HEK293 (cell line): ENCODE data around the gene NOVA2.
A peak's percentile ranks its signal among the peaks of the same experiment; 100 is the strongest.

ENCODE experiments used
- CTCF ChIA-PET: fragments of 350-600 bp; formaldehyde crosslinking; extraction: SDS; loops from one replicate; lab custom pipeline; 2021; ENCODE audit warnings: antibody characterized with exemption; lab: Yijun Ruan, JAX
- POLR2A ChIA-PET: fragments of 300-600 bp; formaldehyde crosslinking; extraction: SDS; loops from one replicate; lab custom pipeline; 2020; ENCODE audit warnings: antibody characterized with exemption, inconsistent platforms; lab: Yijun Ruan, JAX
- H3K27ac ChIP-seq: fragments of 200-500 bp; sonication (Bioruptor generic); 2 replicates; pipeline ENCODE4 v1.5.1; 2014; ENCODE audit warnings: low read depth, low read length, control low read depth, inconsistent platforms; ENCODE audit errors: extremely low read depth
- H3K36me3 ChIP-seq, 2 experiments: fragments of 200-500 bp in 1 of 2; sonication (Bioruptor generic) in 1 of 2; 1 replicate in 1 of 2; 2 replicates in 1 of 2; pipeline ENCODE4 v1.5.1; 2014 to 2017; ENCODE audit warnings: inconsistent platforms in 2 of 2, low read length in 2 of 2; ENCODE audit not compliant: control insufficient read depth in 2 of 2, insufficient read depth in 1 of 2
- H3K4me1 ChIP-seq: fragments of 200-500 bp; sonication (Bioruptor generic); 2 replicates; pipeline ENCODE4 v1.5.1; 2014; ENCODE audit warnings: mild to moderate bottlenecking, low read length, inconsistent platforms; ENCODE audit not compliant: control insufficient read depth, insufficient read depth
- H3K4me3 ChIP-seq: 2 replicates; pipeline ENCODE4 v1.5.1; 2011; ENCODE audit warnings: low read depth, mild to moderate bottlenecking, control low read depth, low read length, moderate library complexity
- H3K9me3 ChIP-seq: fragments of 200-500 bp; sonication (Bioruptor generic); 2 replicates; pipeline ENCODE4 v1.5.1; 2014; ENCODE audit warnings: low read depth, low read length, inconsistent platforms; ENCODE audit not compliant: control insufficient read depth, insufficient read depth
- GLI4 ChIP-seq: fragments of 450-650 bp; formaldehyde crosslinking; IDR thresholded peaks from 2 replicates; pipeline ENCODE4 v1.5.1; 2016; ENCODE audit warnings: missing biosample characterization, missing genetic modification characterization
- MYNN ChIP-seq: fragments of 450-650 bp; formaldehyde crosslinking; IDR thresholded peaks from 2 replicates; pipeline ENCODE4 v1.5.1; 2016; ENCODE audit warnings: missing biosample characterization, missing genetic modification characterization, borderline replicate concordance
- RBAK ChIP-seq: fragments of 450-650 bp; formaldehyde crosslinking; IDR thresholded peaks from 2 replicates; pipeline ENCODE4 v1.5.1; 2016; ENCODE audit warnings: missing biosample characterization, missing genetic modification characterization
- SETDB1 ChIP-seq: IDR thresholded peaks from one replicate; pipeline ENCODE4 v1.6.1; 2017; ENCODE audit warnings: mild to moderate bottlenecking, low read length, moderate library complexity, mixed read lengths; ENCODE audit not compliant: insufficient read length
- SP7 ChIP-seq: fragments of 450-650 bp; formaldehyde crosslinking; IDR thresholded peaks from 2 replicates; pipeline ENCODE4 v1.5.1; 2016; ENCODE audit warnings: missing biosample characterization, missing genetic modification characterization
- ZBTB26 ChIP-seq: fragments of 450-650 bp; formaldehyde crosslinking; optimal IDR thresholded peaks from 2 replicates; pipeline ENCODE3; 2016; ENCODE audit warnings: missing biosample characterization, mild to moderate bottlenecking, missing genetic modification characterization
- ZBTB44 ChIP-seq: fragments of 450-650 bp; IDR thresholded peaks from 2 replicates; pipeline ENCODE4 v1.5.1; 2018; ENCODE audit warnings: missing biosample characterization, mild to moderate bottlenecking, missing genetic modification characterization
- ZEB2 ChIP-seq: fragments of 450-650 bp; formaldehyde crosslinking; IDR thresholded peaks from 2 replicates; pipeline ENCODE4 v1.5.1; 2016; ENCODE audit warnings: missing biosample characterization, missing genetic modification characterization
- ZFP37 ChIP-seq: fragments of 450-650 bp; formaldehyde crosslinking; IDR thresholded peaks from 2 replicates; pipeline ENCODE4 v1.5.1; 2016; ENCODE audit warnings: missing biosample characterization, missing genetic modification characterization
- ZFP69B ChIP-seq: fragments of 450-650 bp; formaldehyde crosslinking; IDR thresholded peaks from 2 replicates; pipeline ENCODE4 v1.5.1; 2016; ENCODE audit warnings: missing biosample characterization, missing genetic modification characterization
- ZNF138 ChIP-seq: fragments of 450-650 bp; formaldehyde crosslinking; IDR thresholded peaks from 2 replicates; pipeline ENCODE4 v1.5.1; 2016; ENCODE audit warnings: missing biosample characterization, missing genetic modification characterization, borderline replicate concordance
- ZNF16 ChIP-seq: fragments of 450-650 bp; formaldehyde crosslinking; IDR thresholded peaks from 2 replicates; pipeline ENCODE4 v1.5.1; 2016; ENCODE audit warnings: low read depth, missing biosample characterization, missing genetic modification characterization
- ZNF23 ChIP-seq: fragments of 450-650 bp; formaldehyde crosslinking; IDR thresholded peaks from 2 replicates; pipeline ENCODE4 v1.5.1; 2016; ENCODE audit warnings: missing biosample characterization, missing genetic modification characterization, borderline replicate concordance
- ZNF274 ChIP-seq, 2 experiments: fragments of 200-500 bp in 1 of 2; fragments of 450-650 bp in 1 of 2; sonication (Bioruptor generic) in 1 of 2; formaldehyde crosslinking in 1 of 2; IDR thresholded peaks; 2 replicates each; pipeline versions ENCODE4 v1.5.1 to v1.6.1; 2014 to 2016; ENCODE audit warnings: borderline replicate concordance in 1 of 2, inconsistent platforms in 1 of 2, low read length in 1 of 2, missing biosample characterization in 1 of 2, missing genetic modification characterization in 1 of 2
- ZNF510 ChIP-seq: fragments of 450-650 bp; formaldehyde crosslinking; IDR thresholded peaks from 2 replicates; pipeline ENCODE4 v1.5.1; 2018; ENCODE audit warnings: mild to moderate bottlenecking, missing genetic modification characterization, missing biosample characterization; ENCODE audit not compliant: insufficient replicate concordance
- ZNF514 ChIP-seq: fragments of 450-650 bp; formaldehyde crosslinking; IDR thresholded peaks from 2 replicates; pipeline ENCODE4 v1.5.1; 2016; ENCODE audit warnings: missing biosample characterization, missing genetic modification characterization
- ZNF596 ChIP-seq: fragments of 450-650 bp; IDR thresholded peaks from 2 replicates; pipeline ENCODE4 v1.5.0; 2018; ENCODE audit warnings: missing biosample characterization, mild to moderate bottlenecking, missing genetic modification characterization, moderate library complexity
- ZNF76 ChIP-seq: fragments of 450-650 bp; formaldehyde crosslinking; IDR thresholded peaks from 2 replicates; pipeline ENCODE4; 2016; ENCODE audit warnings: low read depth, missing biosample characterization, missing genetic modification characterization, borderline replicate concordance
- ZNF785 ChIP-seq: fragments of 450-650 bp; formaldehyde crosslinking; IDR thresholded peaks from 2 replicates; pipeline ENCODE4 v1.5.1; 2016; ENCODE audit warnings: missing biosample characterization, missing genetic modification characterization
- ZNF837 ChIP-seq: fragments of 450-650 bp; formaldehyde crosslinking; IDR thresholded peaks from 2 replicates; pipeline ENCODE4 v1.5.1; 2016; ENCODE audit warnings: missing biosample characterization, missing genetic modification characterization
- ZSCAN30 ChIP-seq: fragments of 450-650 bp; IDR thresholded peaks from 2 replicates; pipeline ENCODE4 v1.5.1; 2018; ENCODE audit warnings: missing biosample characterization, mild to moderate bottlenecking, missing genetic modification characterization, moderate library complexity
- ZSCAN4 ChIP-seq: fragments of 450-650 bp; formaldehyde crosslinking; IDR thresholded peaks from 2 replicates; pipeline ENCODE4 v1.5.1; 2017; ENCODE audit warnings: missing biosample characterization, missing genetic modification characterization
- TF ChIP-seq, protein P1 (sequence below): fragments of 450-650 bp; formaldehyde crosslinking; IDR thresholded peaks from 2 replicates; pipeline ENCODE4 v1.5.1; 2016; ENCODE audit warnings: missing biosample characterization, missing genetic modification characterization
- TF ChIP-seq, protein P2 (sequence below): fragments of 450-650 bp; formaldehyde crosslinking; IDR thresholded peaks from 2 replicates; pipeline ENCODE4 v1.5.1; 2016; ENCODE audit warnings: missing biosample characterization, missing genetic modification characterization, borderline replicate concordance

NOVA2 gene

GRCh38 chr19:45994456-45994997, 20.9 kb upstream of the NOVA2 start:
- H3K36me3 ChIP-seq, result peaks cover 4 to 6% of the 10 kb centered on the region in 2 experiments; a peak in 2 of 3 replicates
- ChIA-PET CTCF (interaction anchor here (0.6 to 3.4 kb wide), 7 partner anchors 8 to 177 kb away, joined by 3 to 26 read pairs (median 5); no protein-coding TSS in a partner anchor), POLR2A (interaction anchor here (0.6 to 2.2 kb wide), 35 partner anchors 8 to 1554 kb away, joined by 3 to 30 read pairs (median 5); partner anchors contain the start of genes CCDC8, IRF2BP1, MYPOP and QPCTL)
- H3K4me1 ChIP-seq, result peaks cover 7% of the 10 kb centered on the region
- no peaks in the 10 kb centered on the region for H3K9me3 ChIP-seq
- peak overlapping the region; percentile 49 for H3K4me3 ChIP-seq
- H3K27ac ChIP-seq, result no peak overlapping the region
- TF ChIP-seq ZEB2 (tag by site-specific recombination), result 0 out of 2 replicates have a peak, but pooled peaks have one; percentile 28
- peak; percentile 62; the same call in 1 of the 2 replicates for TF ChIP-seq ZSCAN30 (tag by site-specific recombination)
- TF ChIP-seq RBAK (tag by site-specific recombination), result no peak
- no peak for TF ChIP-seq SETDB1
- TF ChIP-seq ZNF76 (tag by site-specific recombination), result no peak
- no peak for TF ChIP-seq ZNF138 (tag by site-specific recombination)
- no peak for TF ChIP-seq GLI4 (tag by site-specific recombination)
- TF ChIP-seq ZNF274 (IDR thresholded peaks at IDR 0.05; ENCODE audit: low read length), result no peak
- no peak for TF ChIP-seq ZNF274 (tag by site-specific recombination; IDR thresholded peaks at IDR 0.05; ENCODE audit: borderline replicate concordance)
- TF ChIP-seq, protein P1, sequence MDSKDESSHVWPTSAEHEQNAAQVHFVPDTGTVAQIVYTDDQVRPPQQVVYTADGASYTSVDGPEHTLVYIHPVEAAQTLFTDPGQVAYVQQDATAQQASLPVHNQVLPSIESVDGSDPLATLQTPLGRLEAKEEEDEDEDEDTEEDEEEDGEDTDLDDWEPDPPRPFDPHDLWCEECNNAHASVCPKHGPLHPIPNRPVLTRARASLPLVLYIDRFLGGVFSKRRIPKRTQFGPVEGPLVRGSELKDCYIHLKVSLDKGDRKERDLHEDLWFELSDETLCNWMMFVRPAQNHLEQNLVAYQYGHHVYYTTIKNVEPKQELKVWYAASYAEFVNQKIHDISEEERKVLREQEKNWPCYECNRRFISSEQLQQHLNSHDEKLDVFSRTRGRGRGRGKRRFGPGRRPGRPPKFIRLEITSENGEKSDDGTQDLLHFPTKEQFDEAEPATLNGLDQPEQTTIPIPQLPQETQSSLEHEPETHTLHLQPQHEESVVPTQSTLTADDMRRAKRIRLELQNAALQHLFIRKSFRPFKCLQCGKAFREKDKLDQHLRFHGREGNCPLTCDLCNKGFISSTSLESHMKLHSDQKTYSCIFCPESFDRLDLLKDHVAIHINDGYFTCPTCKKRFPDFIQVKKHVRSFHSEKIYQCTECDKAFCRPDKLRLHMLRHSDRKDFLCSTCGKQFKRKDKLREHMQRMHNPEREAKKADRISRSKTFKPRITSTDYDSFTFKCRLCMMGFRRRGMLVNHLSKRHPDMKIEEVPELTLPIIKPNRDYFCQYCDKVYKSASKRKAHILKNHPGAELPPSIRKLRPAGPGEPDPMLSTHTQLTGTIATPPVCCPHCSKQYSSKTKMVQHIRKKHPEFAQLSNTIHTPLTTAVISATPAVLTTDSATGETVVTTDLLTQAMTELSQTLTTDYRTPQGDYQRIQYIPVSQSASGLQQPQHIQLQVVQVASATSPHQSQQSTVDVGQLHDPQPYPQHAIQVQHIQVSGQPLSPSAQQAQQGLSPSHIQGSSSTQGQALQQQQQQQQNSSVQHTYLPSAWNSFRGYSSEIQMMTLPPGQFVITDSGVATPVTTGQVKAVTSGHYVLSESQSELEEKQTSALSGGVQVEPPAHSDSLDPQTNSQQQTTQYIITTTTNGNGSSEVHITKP (tag by site-specific recombination), result peak; percentile 98
- no peak for TF ChIP-seq ZNF23 (tag by site-specific recombination)
- no peak for TF ChIP-seq ZBTB26
- no peak for TF ChIP-seq ZNF837
- no peak for TF ChIP-seq ZNF514
- TF ChIP-seq ZNF510, result no peak
- TF ChIP-seq ZFP69B, result 0 out of 2 replicates have a peak, but pooled peaks have one; percentile 28
- no peak for TF ChIP-seq MYNN (tag by site-specific recombination)
- TF ChIP-seq ZBTB44 (tag by site-specific recombination), result peak; percentile 49; the same call in 1 of the 2 replicates
- no peak for TF ChIP-seq ZNF785
- no peak for TF ChIP-seq ZNF596 (tag by site-specific recombination)
- TF ChIP-seq, protein P2, sequence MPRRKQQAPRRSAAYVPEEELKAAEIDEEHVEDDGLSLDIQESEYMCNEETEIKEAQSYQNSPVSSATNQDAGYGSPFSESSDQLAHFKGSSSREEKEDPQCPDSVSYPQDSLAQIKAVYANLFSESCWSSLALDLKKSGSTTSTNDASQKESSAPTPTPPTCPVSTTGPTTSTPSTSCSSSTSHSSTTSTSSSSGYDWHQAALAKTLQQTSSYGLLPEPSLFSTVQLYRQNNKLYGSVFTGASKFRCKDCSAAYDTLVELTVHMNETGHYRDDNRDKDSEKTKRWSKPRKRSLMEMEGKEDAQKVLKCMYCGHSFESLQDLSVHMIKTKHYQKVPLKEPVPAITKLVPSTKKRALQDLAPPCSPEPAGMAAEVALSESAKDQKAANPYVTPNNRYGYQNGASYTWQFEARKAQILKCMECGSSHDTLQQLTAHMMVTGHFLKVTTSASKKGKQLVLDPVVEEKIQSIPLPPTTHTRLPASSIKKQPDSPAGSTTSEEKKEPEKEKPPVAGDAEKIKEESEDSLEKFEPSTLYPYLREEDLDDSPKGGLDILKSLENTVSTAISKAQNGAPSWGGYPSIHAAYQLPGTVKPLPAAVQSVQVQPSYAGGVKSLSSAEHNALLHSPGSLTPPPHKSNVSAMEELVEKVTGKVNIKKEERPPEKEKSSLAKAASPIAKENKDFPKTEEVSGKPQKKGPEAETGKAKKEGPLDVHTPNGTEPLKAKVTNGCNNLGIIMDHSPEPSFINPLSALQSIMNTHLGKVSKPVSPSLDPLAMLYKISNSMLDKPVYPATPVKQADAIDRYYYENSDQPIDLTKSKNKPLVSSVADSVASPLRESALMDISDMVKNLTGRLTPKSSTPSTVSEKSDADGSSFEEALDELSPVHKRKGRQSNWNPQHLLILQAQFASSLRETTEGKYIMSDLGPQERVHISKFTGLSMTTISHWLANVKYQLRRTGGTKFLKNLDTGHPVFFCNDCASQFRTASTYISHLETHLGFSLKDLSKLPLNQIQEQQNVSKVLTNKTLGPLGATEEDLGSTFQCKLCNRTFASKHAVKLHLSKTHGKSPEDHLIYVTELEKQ (tag by site-specific recombination), result no peak
- TF ChIP-seq SP7 (tag by site-specific recombination), result 0 out of 2 replicates have a peak, but pooled peaks have one; percentile 22
- 0 out of 2 replicates have a peak, but pooled peaks have one; percentile 16 for TF ChIP-seq ZFP37 (tag by site-specific recombination)
- TF ChIP-seq ZSCAN4 (tag by site-specific recombination), result no peak
- TF ChIP-seq ZNF16 (tag by site-specific recombination), result no peak
